ENCODE results near the gene UCP3.
A peak's percentile ranks its signal among the peaks of the same experiment; 100 is the strongest.

UCP3 gene

GRCh38 chr11:74018331-74019005 is 9.6 kb upstream of the UCP3 start:
- DNase-seq (ENCODE audit: extremely low read depth in 1 of 2, low read depth in 1 of 2): no peak

DNA sequence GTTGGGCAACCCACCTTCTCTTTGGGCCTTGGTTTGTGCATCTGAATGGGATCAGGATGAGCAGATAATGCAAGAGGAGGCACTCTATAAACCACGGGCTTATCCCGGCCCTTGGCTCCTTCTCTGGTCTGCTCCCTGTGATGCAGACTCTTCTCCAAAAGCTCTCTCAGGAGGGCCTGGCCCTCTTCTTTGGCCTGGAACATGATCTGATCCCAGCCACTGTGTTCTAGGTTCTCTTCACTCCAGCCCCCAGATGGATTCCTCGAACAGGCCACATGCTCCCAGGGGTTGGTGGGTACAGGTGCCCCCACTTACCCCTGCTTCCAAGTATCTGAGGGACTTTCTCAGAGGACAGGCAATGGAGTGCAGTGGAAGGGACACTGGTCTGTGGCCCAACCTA is 8.7 kb upstream of the UCP3 start:
- no peak for DNase-seq (ENCODE audit: extremely low read depth in 1 of 2, low read depth in 1 of 2)

DNA sequence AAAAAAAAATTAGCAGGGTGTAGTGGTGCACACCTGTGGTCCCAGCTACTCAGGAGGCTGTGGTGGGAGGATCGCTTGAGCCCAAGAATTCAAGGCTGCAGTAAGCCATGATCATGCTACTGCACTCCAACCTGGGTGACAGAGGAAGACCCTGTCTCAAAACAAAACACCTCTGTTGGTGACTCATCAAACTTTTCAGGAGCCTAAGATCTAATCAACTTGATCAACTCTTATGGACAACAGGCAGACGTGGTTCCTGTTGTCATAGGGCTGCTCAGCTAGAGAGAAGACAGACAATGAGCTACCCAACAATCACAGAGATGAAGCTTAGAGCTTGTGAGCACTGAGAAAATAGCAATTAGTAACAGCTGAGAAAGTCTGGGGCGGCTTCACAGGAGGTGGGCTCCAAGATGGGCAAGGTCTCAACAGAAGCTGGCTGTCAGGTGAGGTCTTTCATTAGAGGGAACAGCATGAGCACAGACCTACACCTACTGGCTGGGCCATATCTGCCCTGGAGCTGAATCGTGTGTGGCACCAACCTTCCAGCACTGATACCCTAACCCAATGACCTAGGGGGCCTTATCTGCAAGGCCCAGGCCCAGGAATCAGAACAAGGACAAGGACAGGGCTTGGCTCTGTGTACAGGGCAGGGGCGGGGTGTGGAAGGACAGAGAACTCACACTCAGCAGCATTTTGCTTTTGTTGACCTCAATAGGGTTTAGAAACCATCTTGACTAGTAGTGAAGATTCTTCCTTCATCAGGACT is 7.2 kb upstream of the UCP3 start:
- DNase-seq (ENCODE audit: extremely low read depth in 1 of 2, low read depth in 1 of 2): no peak

DNA sequence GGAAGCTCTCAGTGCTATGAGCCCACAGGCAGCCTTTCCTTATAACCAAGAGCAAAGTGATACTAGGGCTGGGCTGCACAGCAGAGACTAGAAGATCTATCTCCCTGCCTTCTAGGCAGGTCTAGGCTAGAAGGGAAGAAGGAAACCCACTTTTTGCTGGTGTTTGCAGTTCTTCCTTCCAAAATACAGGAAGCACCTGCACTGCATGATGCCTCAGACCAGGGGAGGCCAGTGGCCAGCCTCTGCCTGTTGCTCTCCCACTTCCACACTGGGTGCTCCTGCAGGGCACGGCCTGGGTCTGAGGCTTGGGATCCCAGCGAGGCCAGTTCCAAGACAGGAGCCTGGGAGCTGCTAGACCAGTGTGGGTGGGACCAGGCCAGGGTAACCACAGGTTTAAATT is 6.0 kb upstream of the UCP3 start:
- no peak for DNase-seq (ENCODE audit: extremely low read depth in 1 of 2, low read depth in 1 of 2)

DNA sequence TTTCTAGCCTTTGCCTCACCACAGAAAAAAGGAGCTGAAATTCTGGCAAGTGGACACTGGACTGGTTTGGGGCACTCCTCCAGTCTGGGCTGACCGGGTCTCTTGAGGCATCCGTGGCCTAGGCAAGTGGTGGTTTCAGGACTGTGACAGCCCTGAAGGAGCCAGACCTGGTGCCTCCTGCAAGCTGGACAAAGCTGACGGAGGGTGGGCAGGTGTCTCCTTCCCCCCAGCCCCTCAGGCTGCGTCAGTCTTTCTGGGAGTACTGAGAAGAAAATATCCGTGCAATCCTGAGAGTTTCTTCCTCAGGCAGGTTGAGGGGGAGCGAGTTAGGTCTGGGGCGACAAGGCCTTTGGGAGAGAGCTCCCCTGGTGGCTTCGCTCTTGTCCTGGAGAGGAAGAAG is 4.3 kb upstream of the UCP3 start:
- DNase-seq (ENCODE audit: extremely low read depth in 1 of 2, low read depth in 1 of 2): no peak

- no peak for DNase-seq (ENCODE audit: extremely low read depth in 1 of 2, low read depth in 1 of 2)
Observed at GRCh38 chr11:74012074-74012809, 3.4 kb upstream of the UCP3 start.

DNA sequence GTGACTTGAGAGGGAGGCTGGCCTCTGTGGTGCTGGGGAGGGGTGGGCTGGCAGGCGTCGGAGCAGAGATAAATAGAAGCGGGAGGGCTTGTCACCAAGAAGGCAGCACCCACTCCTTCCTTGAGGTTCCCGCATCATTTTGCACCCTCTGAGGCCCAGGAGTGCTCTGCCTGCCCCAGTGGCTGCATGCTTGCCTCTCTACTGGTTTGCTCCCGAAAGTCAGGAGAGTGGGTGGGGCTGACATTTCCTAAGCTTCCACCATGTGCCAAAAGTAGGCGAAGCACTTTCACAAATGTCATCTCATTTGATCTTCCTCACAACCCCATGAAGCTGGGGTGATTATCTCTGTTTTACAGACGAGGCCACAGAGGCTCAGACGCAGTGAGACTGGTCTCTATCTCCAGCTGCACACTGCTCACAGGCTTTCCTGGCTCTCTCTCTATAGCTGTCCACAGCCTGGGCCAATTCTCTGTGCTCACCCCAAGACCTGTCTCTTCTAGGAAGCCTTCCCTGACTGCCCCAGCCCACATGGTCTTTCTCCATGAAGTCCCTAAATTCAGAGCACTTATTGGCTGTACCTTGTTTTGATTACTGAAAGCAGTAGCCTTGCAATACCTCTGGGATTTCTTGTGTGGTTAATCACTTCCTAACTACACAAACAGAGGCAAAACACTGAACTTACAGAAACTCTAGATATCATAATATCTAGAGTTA is 2.6 kb upstream of the UCP3 start:
- no peak for DNase-seq (ENCODE audit: extremely low read depth in 1 of 2, low read depth in 1 of 2)

GRCh38 chr11:74010306-74011300 is 1.7 kb upstream of the UCP3 start:
- no peak for DNase-seq (ENCODE audit: extremely low read depth in 1 of 2, low read depth in 1 of 2)

GRCh38 chr11:74009675-74010305 is 905 bp upstream of the UCP3 start:
- no peak for DNase-seq (ENCODE audit: extremely low read depth in 1 of 2, low read depth in 1 of 2)

DNA sequence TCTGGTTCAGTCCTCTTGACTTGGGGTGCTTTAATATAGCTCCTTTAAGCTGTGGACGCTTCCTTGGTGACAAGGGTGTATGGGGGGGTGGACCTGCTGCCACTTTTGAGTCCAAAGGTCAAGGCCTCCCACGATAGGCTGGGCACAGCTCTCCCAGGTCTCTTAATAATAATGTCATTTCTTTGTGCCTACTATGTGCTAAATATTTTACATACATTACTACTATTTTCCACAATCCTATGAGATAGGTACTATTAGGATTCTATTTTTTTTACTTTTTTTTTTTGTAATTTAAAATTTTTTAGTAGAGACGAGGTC is 304 bp upstream of the UCP3 start:
- no peak for DNase-seq (ENCODE audit: extremely low read depth in 1 of 2, low read depth in 1 of 2)

DNA sequence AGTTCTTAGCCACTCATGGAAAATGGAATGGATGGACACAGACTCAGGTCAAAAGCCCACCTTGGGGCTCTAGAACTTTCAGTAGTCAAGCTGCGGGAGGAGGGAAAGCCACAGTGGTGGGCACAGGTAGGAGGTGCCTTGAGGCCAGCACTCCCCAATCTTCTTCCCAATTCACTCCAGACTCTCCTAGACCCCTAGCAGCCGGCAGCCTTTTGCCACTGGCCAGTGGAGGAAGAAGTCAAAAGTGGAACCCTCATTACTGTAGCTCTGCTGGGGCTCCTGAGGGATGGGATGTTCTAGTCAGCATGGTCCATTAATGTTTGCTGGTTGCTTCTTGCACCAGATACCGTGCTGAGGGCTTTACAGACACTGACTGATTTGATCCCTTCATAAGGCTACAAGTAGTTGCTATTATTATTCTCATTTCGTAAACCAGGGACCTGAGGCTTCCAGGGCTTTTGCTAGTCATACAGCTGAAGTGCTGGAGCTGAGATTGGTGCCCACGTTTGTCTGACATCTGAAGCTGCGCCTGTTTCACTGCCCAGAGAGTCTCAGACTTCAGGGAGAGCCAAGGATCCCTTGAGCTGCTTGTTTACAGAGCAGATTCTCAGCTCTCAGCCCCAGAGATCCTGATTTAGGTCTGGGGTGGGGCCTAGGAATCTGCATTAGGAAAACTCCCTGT is 1.1 kb downstream of the UCP3 start:
- DNase-seq (ENCODE audit: extremely low read depth in 1 of 2, low read depth in 1 of 2): no peak

DNA sequence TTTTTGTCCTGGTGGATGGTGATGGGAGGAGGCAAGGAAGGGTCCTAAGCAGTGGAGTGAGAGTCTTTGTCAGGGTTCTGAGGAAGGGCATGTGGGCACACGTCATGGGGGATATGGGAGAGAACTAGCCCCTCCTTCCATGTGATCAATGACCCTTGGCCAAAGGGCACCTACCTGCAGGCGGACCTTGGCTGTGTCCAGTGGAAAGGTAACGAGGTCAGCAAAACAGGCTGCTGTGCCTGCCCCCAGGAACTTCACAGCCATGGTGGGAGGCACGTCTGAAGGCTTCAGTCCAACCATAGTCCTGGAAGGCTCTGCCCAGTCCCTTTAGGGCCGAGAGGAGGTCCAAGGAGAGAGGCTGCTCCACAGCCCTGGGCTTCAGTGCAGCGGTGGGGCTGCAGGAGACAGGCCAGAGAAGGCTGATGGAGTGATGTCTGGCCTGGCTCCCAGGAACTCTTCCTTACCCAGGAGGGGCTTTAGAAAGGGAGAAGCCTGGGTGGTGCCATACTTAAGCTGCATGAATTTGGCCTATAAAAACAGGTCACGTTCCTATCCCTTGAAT is 2.1 kb downstream of the UCP3 start:
- no peak for DNase-seq (ENCODE audit: extremely low read depth in 1 of 2, low read depth in 1 of 2)

- no peak for DNase-seq (ENCODE audit: extremely low read depth in 1 of 2, low read depth in 1 of 2)
Observed at GRCh38 chr11:74005721-74006517, 3.0 kb downstream of the UCP3 start.

DNA sequence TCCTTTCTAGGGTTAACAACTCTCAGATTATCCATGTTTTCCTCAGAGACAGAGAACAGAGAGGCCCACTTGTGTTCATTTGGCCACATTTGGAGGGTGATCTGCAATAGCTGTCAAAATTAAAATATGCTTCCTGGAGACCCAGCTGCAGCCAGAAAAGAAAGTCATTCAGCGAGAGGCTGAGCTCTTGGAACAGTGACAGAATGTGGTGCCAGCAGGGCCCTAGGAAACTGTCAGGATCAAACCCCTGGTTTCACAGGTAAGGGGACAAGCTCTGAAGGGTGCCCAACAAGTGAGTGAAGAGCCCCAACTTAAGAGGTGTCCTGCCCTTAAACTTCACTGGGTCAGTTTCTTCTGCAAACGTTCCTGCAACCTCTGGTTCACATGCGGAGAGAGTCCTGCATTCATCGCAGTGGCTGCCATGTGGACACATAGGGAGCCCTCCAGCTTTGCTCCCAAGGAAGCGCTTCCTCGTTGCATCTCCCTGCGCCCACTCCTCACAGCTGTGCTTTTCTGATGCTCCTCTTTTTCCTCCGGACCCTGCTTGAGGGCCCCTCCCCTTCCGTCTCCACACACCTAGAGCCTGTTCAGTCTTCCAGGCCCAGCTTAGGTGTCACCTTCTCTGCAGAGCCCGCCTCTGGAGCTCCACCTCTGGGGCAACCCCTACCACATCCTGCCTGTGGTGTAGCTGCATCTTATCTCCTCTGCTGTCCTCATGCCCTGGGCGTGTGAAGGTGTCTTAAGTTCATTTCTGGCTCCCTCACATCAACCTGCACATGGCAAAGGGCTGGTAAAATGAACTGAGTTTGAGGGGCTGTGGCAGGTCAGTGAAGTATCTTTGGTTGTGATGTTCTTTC is 3.9 kb downstream of the UCP3 start:
- peak; percentile 68 to 69 for DNase-seq (ENCODE audit: extremely low read depth in 1 of 2, low read depth in 1 of 2)

- DNase-seq (ENCODE audit: extremely low read depth in 1 of 2, low read depth in 1 of 2): no peak
Observed at GRCh38 chr11:74004046-74004695, 4.7 kb downstream of the UCP3 start.

- no peak for DNase-seq (ENCODE audit: extremely low read depth in 1 of 2, low read depth in 1 of 2)
Observed at GRCh38 chr11:74002832-74003231, 6.1 kb downstream of the UCP3 start.

GRCh38 chr11:74001822-74002286 is 7.0 kb downstream of the UCP3 start:
- no peak for DNase-seq (ENCODE audit: extremely low read depth in 1 of 2, low read depth in 1 of 2)

Measured in activated CD8-positive, alpha-beta memory T cell treated with anti-CD3 and anti-CD28 coated beads for 1 hour (primary cell).